ENCODE results near the gene HOXC9. TPM values are rescaled to one million over a fixed set of nuclear protein-coding genes. Genes with fewer than 3 reads are reported as not detected.
A peak's percentile ranks its signal among the peaks of the same experiment; 100 is the strongest.

Gene HOXC9
- total and polyA plus RNA-seq, 9 of the 15 experiments (the other 6 are each of a cell fraction or from before 2014, with no cell fraction given): 1.1 to 10.5 (median 9.3) TPM

DNA sequence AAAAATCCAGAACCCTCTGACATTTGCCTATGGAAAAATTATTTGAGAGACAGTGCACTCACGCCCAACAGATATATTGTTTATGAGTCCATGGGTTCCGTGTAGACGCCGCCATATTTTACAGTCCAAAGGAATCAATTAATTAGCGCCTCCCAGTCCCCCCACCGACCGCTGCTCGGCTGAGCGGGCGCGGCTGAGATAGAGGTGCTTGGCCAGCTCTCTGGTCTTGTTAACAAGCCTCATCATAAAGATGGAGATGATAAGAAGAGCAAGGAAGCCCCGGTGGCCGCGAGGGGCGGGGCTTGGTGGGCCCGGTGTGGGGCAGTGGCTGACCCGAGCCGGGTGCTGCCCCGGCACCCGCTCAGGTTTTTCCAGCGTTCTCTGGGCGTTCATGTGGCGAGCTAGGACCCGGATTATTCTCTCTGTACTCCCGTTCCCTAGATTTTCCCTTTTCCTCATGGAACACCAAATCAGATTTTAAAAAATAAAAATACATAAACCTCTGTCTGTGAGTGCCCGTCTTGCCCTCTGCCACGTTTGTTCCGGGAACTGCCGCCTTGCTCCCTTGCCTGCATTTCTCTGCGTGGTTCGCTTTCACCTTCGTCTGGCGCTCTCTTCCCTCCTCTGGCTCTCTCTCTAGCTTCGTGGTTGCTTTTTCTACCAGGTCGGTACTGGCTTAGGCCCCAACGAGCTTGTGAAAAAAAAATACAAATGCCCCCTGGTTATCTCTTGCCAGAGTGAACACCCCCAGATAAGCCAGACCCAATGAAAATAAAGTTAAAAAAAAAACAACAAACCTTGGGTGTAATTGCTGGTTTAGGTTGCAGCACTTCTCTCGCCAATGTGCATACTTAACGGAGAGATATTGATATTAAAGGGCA is 36.3 kb upstream of the HOXC9 start:
- CTCF ChIA-PET (ENCODE audit: low intra/inter-chr PET ratio): no interaction called here
- H3K36me3 ChIP-seq (ENCODE audit: control insufficient read depth, insufficient read depth, low read length): no peaks in the 10 kb centered on the region
- TF ChIP-seq MAZ (CRISPR knock-in tag; conservative IDR thresholded peaks at IDR 0.05 in 1 of 2, IDR thresholded peaks at IDR 0.05 in 1 of 2): 0 out of 4 replicates have a peak, but pooled peaks of 1 of the 2 experiments have one; percentile 13
- no peak for TF ChIP-seq RBM17 (IDR thresholded peaks at IDR 0.05; ENCODE audit: borderline replicate concordance, low read depth, low read length)
- TF ChIP-seq HDAC8 (tag; IDR thresholded peaks at IDR 0.05): no peak
- peak; percentile 21; the same call in 1 of the 2 replicates for TF ChIP-seq RNF2 (IDR thresholded peaks at IDR 0.05)
- no peak for TF ChIP-seq YBX1 (IDR thresholded peaks at IDR 0.05)
- DNase-seq (ENCODE audit: extremely low read depth in 1 of 4, low spot score in 3 of 4): peak in 2 of 4 experiments; percentile 64 to 65
- in situ Hi-C loops (cut with MboI) (no loop called here), intact Hi-C loops (cut with micrococcal nuclease) (no loop called here)
- POLR2A ChIA-PET: interaction anchor here (0.6 to 1.6 kb wide), 3 partner anchors 10 to 165 kb away, joined by 3 read pairs; no protein-coding TSS in a partner anchor
- H3K27me3 ChIP-seq (ENCODE audit: control insufficient read depth in 2 of 2, insufficient read depth in 2 of 2, low read length in 2 of 2): peaks cover 65 to 80% of the 10 kb centered on the region in 2 experiments
- H3K4me2 ChIP-seq (ENCODE audit: insufficient read depth, low read length): no peak overlapping the region
- H3K27ac ChIP-seq (ENCODE audit: extremely low read depth, low read depth, low read length): no peak overlapping the region
- no peaks in the 10 kb centered on the region for H3K79me2 ChIP-seq (ENCODE audit: control insufficient read depth, insufficient read depth, low read length)
- H4K20me1 ChIP-seq (replicated peaks; ENCODE audit: control insufficient read depth, insufficient read depth, low read length): peaks cover 12% of the 10 kb centered on the region; the same call in 1 of the 2 replicates
- H3K4me3 ChIP-seq: no peak overlapping the region
- no peak overlapping the region for H2AFZ ChIP-seq (ENCODE audit: low read depth, low read length)
- no peaks in the 10 kb centered on the region for H3K9me3 ChIP-seq (replicated peaks; ENCODE audit: control insufficient read depth, insufficient read depth, low read depth, low read length)
- peak; percentile 31; the same call in 2 of the 3 replicates for ATAC-seq
- H3K9me1 ChIP-seq (ENCODE audit: control insufficient read depth, insufficient read depth, low read length): no peaks in the 10 kb centered on the region
- peak overlapping the region in 1 of 2 experiments; percentile 76; a peak in 1 of 4 replicates for H3K9ac ChIP-seq (ENCODE audit: insufficient read depth in 1 of 2, low read depth in 2 of 2, low read length in 2 of 2)
- no TSS peak for BruUV-seq (replicated peaks)
- no peak for FAIRE-seq
- peaks cover 0 to 23% of the 10 kb centered on the region in 2 experiments; a peak in 4 of 5 replicates for H3K4me1 ChIP-seq (replicated peaks in 1 of 2; ENCODE audit: control insufficient read depth in 2 of 2, insufficient read depth in 2 of 2, low read length in 2 of 2)
- WGBS (ENCODE audit: insufficient coverage, low coverage, missing lambda C conversion rate): 3% methylated on average over 38 of the region's 38 CpGs
